HG03066 (cell line): ENCODE measurements around the gene ABRAXAS1.
"Not testable (repeated sequence)": the region's sequence is repeated elsewhere in the genome, so short reads cannot be mapped to it uniquely, and the experiment has no call there.

Experiments
- ATAC-seq: cut with Tn5 transposase; IDR thresholded peaks from one replicate; pipeline ENCODE4 v1.9.1; 2021; ENCODE audit warnings: low read depth; ENCODE audit not compliant: unreplicated experiment

The ABRAXAS1 gene

DNA sequence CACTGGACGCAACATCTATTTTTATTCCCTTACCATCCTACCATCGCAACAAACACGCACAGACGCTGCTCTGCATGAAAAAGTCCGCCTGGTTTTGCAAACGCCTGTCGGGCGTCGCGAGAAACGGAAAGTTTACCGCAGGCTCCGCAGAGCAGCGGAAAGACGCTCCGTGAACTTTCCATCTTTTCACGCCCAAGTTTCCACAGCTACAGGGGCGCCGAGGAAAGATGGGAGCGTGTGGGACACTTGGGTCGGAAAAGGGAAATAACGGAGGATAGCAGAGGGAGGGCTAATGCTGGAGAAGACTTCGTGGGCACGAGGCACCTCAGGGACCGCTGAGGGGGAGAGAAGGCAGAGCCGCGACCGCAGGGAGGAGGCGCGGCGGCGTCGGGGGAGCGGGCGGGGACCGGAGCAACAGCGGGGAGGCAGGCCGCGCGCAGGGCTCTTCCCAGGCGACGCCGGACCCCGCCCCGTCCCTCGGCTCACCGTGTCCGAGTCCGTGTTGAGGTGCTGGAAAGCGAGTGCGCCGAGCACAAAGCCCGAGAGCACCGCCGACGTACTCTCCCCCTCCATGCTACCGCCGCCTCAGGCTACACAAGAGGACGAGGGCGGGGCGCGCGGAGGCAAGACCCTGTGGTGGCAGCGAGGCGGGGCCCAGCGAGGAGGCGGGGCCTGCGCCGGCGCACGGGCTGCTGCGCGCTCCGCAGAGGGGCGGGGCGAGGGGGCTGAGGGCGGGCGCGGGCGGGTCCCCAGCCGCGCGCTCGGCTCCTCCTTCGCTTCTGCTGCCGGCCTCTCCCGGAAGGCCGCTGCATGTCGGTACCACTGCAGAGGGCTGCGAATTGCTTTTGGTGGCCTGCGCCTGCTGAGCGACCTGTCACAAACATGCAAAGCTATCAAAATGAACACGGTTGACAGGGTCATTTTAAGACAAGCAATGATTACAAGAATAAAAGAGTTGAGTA lies at the start of gene ABRAXAS1:
Gene ABRAXAS1, minus strand, starts transcription at position 601 of the 962 bp plus-strand sequence. Its CDS starts 28 bp downstream, at position 573.
- ATAC-seq = peak; percentile 92

DNA sequence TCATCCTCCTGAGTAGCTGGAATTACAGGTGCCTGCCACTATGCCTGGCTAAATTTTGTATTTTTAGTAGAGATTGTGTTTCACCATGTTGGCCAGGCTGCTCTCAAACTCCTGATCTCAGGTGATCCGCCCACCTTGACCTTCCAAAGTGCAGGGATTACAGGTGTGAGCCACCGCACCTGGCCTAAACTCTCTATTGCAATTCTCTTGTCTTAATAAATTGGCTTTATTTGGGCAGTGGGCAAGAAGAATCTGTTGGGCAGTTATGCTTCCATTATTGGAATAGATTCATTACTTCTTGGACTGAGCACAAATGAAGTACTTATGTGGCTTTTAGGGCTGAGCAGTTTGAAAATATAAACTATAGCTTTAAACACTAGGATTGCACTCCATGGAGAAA lies 42.8 kb upstream of the ABRAXAS1 start:
- ATAC-seq = no peak

DNA sequence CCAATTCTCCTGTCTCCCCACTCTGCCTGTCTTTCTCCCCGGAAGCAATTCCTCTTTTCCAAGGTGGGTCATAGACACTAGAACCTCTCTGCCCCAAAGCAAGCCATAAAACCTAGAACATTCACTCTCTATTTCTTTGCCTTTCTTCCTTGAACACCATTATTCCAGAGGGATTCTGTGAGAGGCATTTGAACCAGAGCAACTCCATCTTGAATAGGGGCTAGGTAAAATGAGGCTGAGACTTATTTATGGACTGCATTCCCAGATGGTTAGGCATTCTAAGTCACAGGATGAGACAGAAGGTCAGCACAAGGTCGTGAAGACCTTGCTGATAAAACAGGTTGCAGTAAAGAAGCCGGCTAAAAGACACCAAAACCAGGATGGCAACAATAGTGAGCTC lies 37.3 kb upstream of the ABRAXAS1 start:
- no peak for ATAC-seq

DNA sequence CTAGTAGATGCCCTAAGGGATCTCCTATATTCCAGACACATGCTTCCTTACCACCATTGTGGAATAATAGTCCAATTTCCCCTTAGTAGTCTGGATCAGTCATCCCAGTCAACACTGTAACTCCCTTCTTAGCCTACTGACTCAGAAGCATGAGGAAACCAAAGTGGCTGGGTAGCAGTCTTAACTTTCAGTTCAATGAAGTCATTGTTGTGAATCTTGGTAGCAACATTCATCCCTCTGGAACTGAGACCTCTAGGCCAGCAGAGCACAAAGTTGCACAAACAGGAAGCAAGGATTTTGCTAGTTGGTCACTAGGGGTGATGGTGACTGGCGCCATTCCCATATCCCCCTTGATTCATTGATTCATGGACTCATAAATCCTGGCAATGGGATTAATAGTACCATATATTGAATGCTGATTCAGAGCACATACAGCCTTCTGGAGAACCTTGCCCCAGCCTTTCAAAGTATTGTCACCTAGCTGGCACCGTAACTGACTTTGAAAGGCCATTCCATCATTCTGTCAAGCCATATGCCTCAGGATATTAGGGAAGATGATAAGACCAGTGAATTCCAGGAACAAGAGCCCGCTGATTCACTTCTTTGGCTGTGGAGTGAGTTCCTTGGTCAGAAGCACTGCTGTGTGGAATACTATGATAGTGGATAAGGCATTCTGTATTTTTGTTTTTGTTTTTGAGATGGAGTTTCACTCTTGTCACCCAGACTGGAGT lies 31.3 kb upstream of the ABRAXAS1 start:
- ATAC-seq = no peak

DNA sequence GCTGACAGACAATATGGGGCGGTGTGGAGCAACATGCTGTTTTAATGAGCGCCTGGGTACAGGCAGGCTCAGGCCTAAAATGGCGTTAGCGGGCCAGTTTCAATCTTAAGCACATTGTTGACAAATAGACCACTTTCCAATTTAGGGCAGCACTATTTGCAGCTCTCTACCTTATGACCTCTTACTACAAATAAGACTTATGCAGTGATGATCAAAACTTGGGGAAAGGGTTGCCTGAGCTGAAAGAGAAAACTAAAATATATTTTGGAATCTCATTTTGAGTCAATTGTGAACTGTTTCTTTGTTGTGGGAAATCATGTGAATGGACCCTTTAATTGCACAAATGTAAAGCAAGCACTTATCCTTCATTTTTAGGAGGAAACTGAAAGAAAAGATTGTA lies 25.5 kb upstream of the ABRAXAS1 start:
- ATAC-seq = no peak

DNA sequence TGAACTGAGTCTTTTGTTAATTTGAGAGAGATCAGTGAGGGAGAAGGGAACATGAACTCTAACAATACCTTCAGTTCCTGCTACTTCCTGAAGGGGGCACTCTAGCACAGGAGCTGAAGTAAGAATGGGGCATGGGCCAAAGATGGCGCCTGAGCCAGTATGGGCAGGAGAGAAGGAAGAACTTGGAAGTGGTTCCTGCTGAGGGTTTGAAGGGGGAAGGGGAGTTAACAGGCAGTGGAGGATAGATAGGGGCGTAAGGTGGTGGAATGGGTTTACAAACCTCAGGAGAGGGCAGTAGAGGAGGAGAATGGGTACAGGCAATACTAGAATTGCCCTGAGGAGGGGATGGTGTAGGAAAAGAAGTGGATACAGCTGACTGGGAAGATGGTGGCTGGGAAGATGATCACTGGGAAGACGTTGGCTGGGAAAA lies 24.3 kb upstream of the ABRAXAS1 start:
- ATAC-seq = not testable (repeated sequence)

DNA sequence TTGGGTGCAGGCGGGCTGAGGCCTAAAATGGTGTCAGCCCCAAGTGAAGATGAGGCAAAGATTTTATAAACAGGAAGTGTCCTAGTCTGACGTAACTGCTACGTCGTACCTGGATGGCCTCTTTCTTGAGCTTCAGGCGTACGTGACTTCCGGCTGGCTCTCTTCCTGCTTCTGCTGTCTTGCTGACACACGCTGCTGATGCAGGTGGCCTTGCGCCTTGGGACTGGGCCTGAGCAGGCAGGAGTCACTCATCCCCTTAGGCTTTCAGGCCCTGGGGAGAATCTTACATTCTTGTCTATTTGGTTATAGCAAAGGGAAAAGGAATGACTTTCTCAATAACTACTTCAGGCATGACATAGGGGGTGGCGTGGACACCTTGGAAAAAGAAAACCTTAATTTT lies 20.1 kb upstream of the ABRAXAS1 start:
- ATAC-seq = no peak

DNA sequence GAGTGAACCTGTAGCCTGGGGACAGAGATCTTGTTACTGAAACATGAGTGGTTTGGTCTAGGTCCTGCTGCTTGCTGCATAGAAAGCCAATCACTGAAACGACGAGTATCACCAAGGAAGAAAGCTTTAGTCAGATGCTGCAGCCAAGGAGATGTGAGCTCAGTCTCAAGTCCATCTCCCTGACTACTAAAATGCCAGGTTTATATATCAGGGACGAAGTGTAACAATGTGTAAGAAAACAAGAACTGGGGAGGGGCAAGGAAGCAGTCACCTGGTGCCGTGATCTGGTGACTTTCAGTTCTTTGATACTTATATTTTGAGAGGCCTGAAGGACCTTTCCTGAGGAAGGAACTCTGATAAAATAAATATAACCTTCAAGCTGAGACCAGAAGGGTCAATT lies 19.6 kb upstream of the ABRAXAS1 start:
- ATAC-seq = no peak

DNA sequence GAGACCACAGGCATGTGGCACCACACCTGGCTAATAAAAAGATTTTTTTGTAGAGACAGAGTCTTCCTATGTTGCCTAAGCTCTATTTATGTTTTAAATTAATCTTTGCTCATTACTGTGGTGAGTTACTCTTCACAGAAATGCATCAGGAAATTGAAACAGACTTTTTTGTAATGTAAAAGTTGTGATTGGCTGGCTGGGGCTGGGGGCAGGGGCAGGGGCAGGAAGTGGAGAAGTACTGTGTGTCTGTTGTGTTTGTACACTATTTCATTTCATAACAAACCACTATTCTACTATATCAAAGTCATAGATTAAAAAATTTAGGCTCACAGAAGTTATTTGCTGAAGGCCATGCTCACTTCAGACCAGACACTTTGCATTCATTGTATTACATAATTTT lies 19.1 kb upstream of the ABRAXAS1 start:
- no peak for ATAC-seq

DNA sequence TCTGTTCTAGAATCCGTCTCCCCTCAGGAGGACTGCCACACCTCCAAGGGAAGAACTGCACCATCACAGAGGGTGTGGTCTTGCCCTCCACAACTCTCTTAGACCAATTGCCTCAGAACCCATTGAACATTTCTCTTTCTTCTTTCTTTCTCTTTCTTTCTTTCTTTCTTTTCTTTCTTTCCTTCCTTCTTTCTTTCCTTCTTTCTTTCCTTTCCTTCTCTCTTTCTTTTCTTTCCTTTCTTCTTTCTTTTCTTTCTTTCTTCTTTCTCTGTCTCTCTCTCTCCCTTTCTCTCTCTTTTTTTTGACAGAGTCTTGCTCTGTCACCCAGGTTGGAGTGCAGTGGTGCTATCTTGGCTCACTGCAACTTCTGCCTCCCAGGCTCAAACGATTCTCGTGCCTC lies 16.8 kb upstream of the ABRAXAS1 start:
- not testable (repeated sequence) for ATAC-seq

DNA sequence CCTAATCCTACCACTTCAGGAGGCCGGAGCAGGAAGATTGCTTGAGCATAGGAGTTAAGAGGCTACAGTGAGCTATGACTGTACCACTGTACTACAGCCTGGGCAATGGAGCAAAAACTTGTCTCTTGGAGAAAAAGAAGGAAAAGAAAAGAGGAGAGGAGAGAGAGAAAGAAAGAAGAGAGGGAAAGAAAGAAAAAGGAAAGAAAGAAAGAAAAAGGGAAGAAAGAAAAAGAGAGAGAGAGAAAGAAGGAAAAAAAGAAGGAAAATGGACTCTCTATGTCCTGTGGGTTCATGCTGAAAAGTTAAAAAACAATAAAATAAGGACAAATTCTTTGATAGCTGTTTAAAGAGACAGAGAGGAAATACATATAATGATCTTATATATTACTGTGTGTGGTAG lies 13.3 kb upstream of the ABRAXAS1 start:
- no peak for ATAC-seq

DNA sequence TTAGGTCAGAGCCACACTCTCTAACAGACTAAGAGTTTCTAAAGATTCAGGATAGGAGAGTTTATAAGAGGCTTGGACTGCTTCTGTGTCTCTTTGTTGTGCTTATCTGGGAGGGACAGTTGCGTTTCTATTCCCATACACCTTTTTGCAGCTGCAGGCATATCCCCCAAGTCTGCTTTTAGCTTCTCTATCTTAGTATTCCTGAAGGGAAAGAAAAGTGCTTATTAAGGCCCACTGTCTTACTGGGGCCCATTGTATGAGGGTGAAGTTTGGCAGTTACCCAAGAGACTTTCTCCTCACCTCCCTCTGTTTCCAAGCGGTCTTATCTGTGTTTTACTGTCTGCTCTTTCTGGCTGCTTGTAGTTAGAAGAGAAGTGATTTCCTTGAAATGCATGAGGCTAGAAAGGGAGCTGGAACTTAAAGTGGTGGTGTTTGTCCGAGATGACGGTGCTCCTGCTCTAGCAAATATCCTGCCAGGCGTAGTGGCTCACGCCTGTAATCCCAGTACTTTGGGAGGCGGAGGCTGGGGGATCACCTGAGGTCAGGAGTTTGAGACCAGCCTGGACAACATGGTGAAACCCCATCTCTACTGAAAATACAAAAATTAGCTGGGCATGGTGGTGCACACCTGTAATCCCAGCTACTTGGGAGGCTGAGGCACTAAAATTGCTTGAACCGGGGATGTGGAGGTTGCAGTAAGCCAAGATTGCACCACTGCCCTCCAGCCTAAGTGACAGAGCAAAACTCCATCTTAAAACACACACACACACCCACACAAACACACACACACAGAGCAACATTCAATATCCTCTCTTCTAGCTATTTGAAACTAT lies 11.4 kb upstream of the ABRAXAS1 start:
- ATAC-seq = not testable (repeated sequence)

DNA sequence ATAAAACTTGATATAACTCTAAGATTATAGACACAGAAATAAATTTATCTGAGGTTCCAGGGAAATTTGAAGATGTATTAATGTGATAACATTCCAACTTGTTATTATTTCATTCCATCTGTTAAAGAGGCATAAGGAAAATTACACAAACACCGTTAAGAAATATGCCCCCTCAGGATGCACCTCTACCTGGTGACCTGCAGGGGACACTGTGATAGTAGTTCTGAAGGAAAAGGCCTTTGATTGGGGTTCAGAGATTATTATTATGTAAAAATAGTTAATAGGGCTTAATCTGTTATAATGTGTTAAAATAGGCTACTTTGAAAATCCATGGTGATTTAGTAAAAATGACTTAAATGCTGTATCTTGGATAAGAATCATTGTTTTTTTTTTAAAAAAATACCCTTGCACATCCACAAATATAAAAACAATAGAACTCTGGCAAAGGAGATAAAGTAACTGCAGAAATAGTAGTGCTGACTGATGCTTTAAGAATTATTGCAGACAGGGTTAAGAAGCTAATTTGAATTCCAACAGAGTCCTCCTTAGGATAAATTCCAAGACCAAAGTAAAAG lies 6.1 kb upstream of the ABRAXAS1 start:
- peak; percentile 70 for ATAC-seq

DNA sequence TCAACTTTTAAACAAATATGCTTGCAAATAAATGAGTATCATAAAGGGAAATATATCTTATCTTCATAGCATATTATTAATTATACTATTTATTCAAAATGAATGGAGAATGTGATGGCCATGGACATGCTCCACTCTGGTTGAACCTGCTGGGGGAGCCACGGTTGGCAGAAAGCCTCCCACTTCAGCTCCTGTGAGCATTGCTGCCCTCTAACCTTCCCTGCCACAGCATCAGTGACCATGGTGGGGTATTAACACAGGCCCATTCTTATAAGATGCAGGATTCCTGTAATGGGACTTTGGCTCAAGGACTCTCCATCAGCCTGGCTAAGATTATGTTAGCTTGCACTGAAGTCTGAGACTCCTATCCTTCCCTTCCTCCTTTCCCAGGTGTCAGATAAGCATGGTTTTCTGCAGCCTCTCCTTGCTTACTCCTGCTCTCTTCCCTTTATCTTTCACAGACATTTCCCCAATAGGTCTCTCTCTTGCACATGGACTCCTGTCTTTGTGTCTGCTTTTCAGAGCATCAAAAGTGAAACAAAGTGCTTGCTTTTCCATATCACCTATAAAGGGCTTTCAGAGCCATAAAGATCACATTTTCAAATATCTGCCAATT lies 4.9 kb upstream of the ABRAXAS1 start:
- no peak for ATAC-seq

DNA sequence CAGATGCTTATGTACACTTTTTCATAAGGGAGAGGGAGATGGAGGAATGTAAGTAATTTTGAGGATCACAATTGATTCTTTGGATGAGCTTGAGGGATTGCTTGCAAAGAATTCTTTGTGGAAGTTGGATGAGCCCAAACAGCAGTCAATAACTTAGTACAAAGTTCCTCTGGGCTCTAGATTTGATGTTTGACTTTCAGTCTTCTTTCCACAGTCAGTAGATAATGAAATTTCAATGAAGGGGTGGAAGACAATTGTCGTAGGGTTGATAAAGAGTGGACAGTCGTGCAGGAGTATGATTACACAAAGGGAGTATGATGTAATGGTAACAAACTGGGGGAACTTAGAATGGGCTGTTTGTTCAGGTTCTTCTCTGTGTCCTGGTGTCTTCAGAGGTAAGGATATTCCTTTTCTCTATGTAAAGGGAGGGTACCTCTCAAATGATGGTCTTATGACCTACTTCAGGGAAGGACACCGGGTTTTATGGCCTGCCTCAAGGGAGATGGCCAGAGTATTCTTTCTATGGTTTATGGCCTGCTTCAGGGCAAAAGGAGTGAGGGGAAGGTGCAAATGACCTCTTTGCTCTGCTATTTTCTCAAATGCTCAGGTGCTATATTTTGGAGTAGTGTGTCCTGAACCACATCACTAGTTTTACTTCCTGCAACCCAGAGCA lies 1.7 kb upstream of the ABRAXAS1 start:
- ATAC-seq = no peak

DNA sequence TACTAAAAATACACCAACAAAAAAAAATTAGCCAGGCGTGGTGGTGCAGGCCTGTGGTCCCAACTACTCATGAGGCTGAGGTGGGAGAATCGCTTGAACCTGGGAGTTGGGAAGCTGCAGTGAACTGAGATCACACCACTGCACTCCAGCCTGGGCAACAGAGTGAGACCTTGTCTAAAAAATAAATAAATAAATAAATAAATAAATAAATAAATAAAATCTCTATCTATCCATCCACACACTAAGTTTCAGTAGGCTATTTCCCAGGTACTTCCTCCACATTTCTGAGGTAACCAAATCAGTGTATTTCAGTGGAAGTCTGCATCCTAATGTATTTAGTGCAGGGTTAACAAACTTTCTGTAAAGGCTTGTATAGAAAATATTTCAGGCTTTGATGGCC lies 10.9 kb downstream of the ABRAXAS1 start:
- no peak for ATAC-seq

DNA sequence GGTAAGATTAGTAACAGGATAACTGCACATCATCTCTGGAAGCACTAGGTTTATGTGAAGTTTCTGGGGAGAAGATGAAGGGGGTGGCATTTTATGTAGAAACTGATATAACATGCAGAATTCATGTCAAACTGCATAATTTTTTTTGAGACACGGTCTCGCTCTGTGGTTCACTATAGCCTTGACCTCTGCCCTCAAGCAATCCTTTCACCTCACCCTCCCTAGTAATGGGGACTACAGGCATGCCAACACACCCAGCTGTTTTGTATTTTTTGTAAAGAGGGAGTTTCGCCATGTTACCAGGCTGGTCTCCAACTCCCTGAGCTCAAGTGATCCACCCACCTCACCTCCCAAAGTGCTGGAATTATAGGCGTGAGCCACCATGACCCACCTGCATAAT lies 11.5 kb downstream of the ABRAXAS1 start:
- no peak for ATAC-seq

DNA sequence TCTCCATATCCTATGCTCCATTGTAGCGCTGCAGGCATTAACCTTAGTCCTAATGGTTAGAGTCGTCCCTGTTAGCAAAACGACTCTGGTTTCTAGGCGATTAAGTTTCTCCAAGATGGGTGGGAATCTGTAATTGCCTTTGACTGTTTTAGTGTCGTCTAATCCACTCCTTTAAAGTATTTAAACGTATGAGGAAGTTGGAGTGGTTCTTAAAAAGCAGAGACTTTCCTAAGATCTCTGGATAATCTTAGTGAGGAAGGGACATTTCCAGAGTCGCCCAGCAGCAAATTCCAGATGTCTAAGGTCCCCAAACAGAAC lies 28.8 kb downstream of the ABRAXAS1 start:
- no peak for ATAC-seq

DNA sequence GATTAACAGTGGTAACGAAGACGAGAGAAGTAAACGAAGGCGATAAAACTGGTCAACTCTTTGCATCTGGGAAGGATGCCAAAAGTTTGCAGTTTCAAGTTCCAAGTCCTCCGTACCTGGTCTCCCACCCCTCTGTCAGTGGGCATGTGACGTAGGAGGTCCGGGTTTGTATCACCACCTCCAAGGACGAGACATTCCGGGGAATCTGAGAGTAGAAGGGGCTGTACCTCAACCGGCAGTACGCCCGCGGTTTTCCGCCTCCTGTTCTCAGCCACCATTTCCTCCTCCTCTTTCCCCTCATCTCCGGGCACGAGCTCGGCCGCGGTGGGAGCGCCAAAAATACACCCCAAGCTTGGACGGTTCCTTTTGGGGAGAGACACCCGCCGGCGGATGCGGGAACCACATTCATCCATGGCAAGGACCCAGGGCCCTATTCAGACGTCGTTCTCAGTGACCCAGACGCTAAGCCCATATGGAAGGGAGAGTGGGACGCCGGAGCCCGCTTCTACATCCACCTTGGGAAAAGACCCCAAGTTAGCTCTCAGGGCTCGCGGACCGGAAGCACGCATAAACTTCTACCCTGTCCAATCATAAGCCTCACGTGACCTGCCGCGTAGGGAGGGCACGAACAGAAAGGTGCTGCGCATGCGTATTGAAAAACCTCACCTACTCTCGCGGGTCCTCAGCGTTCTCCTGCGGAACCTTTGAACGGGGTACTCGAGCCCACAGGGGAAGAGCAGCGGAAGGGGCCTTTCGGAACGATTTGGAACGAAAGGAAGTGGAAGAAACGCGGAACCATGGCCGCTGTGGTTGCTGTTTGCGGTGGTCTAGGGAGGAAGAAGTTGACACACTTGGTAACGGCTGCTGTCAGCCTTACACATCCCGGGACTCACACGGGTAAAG lies 29.4 kb downstream of the ABRAXAS1 start, which contains the start of the genes HELQ and MRPS18C:
Gene HELQ, minus strand, starts transcription at position 543 of the 903 bp plus-strand sequence. Its CDS starts 130 bp downstream, at position 413.
Gene MRPS18C, plus strand, starts transcription at position 778 of the 903 bp plus-strand sequence. Its CDS starts 20 bp downstream, at position 798.
- peak; percentile 95 for ATAC-seq
